Measurements from ENCODE around the gene UPP1.
"Not testable (repeated sequence)": the region's sequence is repeated elsewhere in the genome, so short reads cannot be mapped to it uniquely, and the experiment has no call there.

The UPP1 gene

GRCh38 chr7:48067475-48067874, 21.6 kb upstream of the UPP1 start:
- Mint-ChIP-seq H3K36me3 (ENCODE audit: low read depth) (peaks cover 5% of the 10 kb centered on the region), H3K27ac (no peak overlapping the region), H3K9me3 (peaks cover 17% of the 10 kb centered on the region), H3K4me3 (no peak overlapping the region), H3K4me1 (ENCODE audit: low read depth) (no peaks in the 10 kb centered on the region), H3K27me3 (ENCODE audit: low read depth) (peaks cover 10% of the 10 kb centered on the region)
- no peak for DNase-seq (ENCODE audit: low spot score)

- H3K4me1 Mint-ChIP-seq (ENCODE audit: low read depth), result peaks cover 14% of the 10 kb centered on the region
- H3K36me3 Mint-ChIP-seq (ENCODE audit: low read depth), result peaks cover 5% of the 10 kb centered on the region
- H3K4me3 Mint-ChIP-seq, result no peak overlapping the region
- H3K9me3 Mint-ChIP-seq, result peaks cover 12% of the 10 kb centered on the region
- no peak overlapping the region for H3K27ac Mint-ChIP-seq
- no peaks in the 10 kb centered on the region for H3K27me3 Mint-ChIP-seq (ENCODE audit: low read depth)
- no peak for DNase-seq (ENCODE audit: low spot score)
Measured at GRCh38 chr7:48074204-48074654, 14.8 kb upstream of the UPP1 start.

- Mint-ChIP-seq H3K27ac (no peak overlapping the region), H3K36me3 (ENCODE audit: low read depth) (peaks cover 1% of the 10 kb centered on the region), H3K4me1 (ENCODE audit: low read depth) (peaks cover 15% of the 10 kb centered on the region), H3K4me3 (no peak overlapping the region), H3K9me3 (peaks cover 5% of the 10 kb centered on the region), H3K27me3 (ENCODE audit: low read depth) (no peaks in the 10 kb centered on the region)
- DNase-seq (ENCODE audit: low spot score), result no peak
Measured at GRCh38 chr7:48077423-48077822, 11.6 kb upstream of the UPP1 start.

- H3K27me3 Mint-ChIP-seq (ENCODE audit: low read depth), result no peaks in the 10 kb centered on the region
- peaks cover 25% of the 10 kb centered on the region for H3K4me1 Mint-ChIP-seq (ENCODE audit: low read depth)
- no peak for DNase-seq (ENCODE audit: low spot score)
- no peaks in the 10 kb centered on the region for H3K36me3 Mint-ChIP-seq (ENCODE audit: low read depth)
- no peaks in the 10 kb centered on the region for H3K9me3 Mint-ChIP-seq
- no peak overlapping the region for H3K27ac Mint-ChIP-seq
- H3K4me3 Mint-ChIP-seq, result no peak overlapping the region
Measured at GRCh38 chr7:48078470-48078869, 10.6 kb upstream of the UPP1 start.

- peaks cover 49% of the 10 kb centered on the region for H3K4me1 Mint-ChIP-seq (ENCODE audit: low read depth)
- H3K36me3 Mint-ChIP-seq (ENCODE audit: low read depth); DNase-seq (ENCODE audit: low spot score); H3K4me3 Mint-ChIP-seq; H3K27me3 Mint-ChIP-seq (ENCODE audit: low read depth); H3K27ac Mint-ChIP-seq; H3K9me3 Mint-ChIP-seq: not testable (repeated sequence)
Measured at GRCh38 chr7:48082378-48082777, 6.7 kb upstream of the UPP1 start.

GRCh38 chr7:48083114-48083830, 5.8 kb upstream of the UPP1 start:
- Mint-ChIP-seq H3K9me3 (no peaks in the 10 kb centered on the region), H3K4me1 (ENCODE audit: low read depth) (peaks cover 56% of the 10 kb centered on the region), H3K27ac (peak overlapping the region; percentile 76), H3K36me3 (ENCODE audit: low read depth) (peaks cover 3% of the 10 kb centered on the region), H3K4me3 (peak overlapping the region; percentile 70), H3K27me3 (ENCODE audit: low read depth) (no peaks in the 10 kb centered on the region)
- DNase-seq (ENCODE audit: low spot score), result no peak

- peak overlapping the region; percentile 82 for H3K27ac Mint-ChIP-seq
- peaks cover 52% of the 10 kb centered on the region for H3K4me1 Mint-ChIP-seq (ENCODE audit: low read depth)
- no peaks in the 10 kb centered on the region for H3K9me3 Mint-ChIP-seq
- DNase-seq (ENCODE audit: low spot score), result peak; percentile 88
- peak overlapping the region; percentile 73 for H3K4me3 Mint-ChIP-seq
- H3K36me3 Mint-ChIP-seq (ENCODE audit: low read depth), result peaks cover 7% of the 10 kb centered on the region
- H3K27me3 Mint-ChIP-seq (ENCODE audit: low read depth), result no peaks in the 10 kb centered on the region
Measured at GRCh38 chr7:48084727-48085432, 4.2 kb upstream of the UPP1 start.

GRCh38 chr7:48085433-48085791, 3.7 kb upstream of the UPP1 start:
- peaks cover 55% of the 10 kb centered on the region for H3K4me1 Mint-ChIP-seq (ENCODE audit: low read depth)
- DNase-seq (ENCODE audit: low spot score), result no peak
- H3K4me3 Mint-ChIP-seq, result peak overlapping the region; percentile 73
- peak overlapping the region; percentile 82 for H3K27ac Mint-ChIP-seq
- peaks cover 12% of the 10 kb centered on the region for H3K36me3 Mint-ChIP-seq (ENCODE audit: low read depth)
- H3K27me3 Mint-ChIP-seq (ENCODE audit: low read depth), result no peaks in the 10 kb centered on the region
- no peaks in the 10 kb centered on the region for H3K9me3 Mint-ChIP-seq

GRCh38 chr7:48085942-48086341, 3.1 kb upstream of the UPP1 start:
- Mint-ChIP-seq H3K27ac (peak overlapping the region; percentile 70), H3K9me3 (no peaks in the 10 kb centered on the region), H3K4me1 (ENCODE audit: low read depth) (peaks cover 60% of the 10 kb centered on the region), H3K4me3 (peak overlapping the region; percentile 52), H3K36me3 (ENCODE audit: low read depth) (peaks cover 18% of the 10 kb centered on the region), H3K27me3 (ENCODE audit: low read depth) (no peaks in the 10 kb centered on the region)
- DNase-seq (ENCODE audit: low spot score), result no peak

GRCh38 chr7:48087349-48087748, 1.7 kb upstream of the UPP1 start:
- no peak for DNase-seq (ENCODE audit: low spot score)
- Mint-ChIP-seq H3K9me3 (no peaks in the 10 kb centered on the region), H3K36me3 (ENCODE audit: low read depth) (peaks cover 32% of the 10 kb centered on the region), H3K27me3 (ENCODE audit: low read depth) (no peaks in the 10 kb centered on the region), H3K27ac (peak overlapping the region; percentile 92), H3K4me1 (ENCODE audit: low read depth) (peaks cover 74% of the 10 kb centered on the region), H3K4me3 (peak overlapping the region; percentile 76)

GRCh38 chr7:48088559-48089045, 463 bp upstream of the UPP1 start:
- no peaks in the 10 kb centered on the region for H3K9me3 Mint-ChIP-seq
- no peak for DNase-seq (ENCODE audit: low spot score)
- H3K4me3 Mint-ChIP-seq, result peak overlapping the region; percentile 86
- peaks cover 44% of the 10 kb centered on the region for H3K36me3 Mint-ChIP-seq (ENCODE audit: low read depth)
- no peaks in the 10 kb centered on the region for H3K27me3 Mint-ChIP-seq (ENCODE audit: low read depth)
- peak overlapping the region; percentile 90 for H3K27ac Mint-ChIP-seq
- peaks cover 66% of the 10 kb centered on the region for H3K4me1 Mint-ChIP-seq (ENCODE audit: low read depth)

- Mint-ChIP-seq H3K9me3 (no peaks in the 10 kb centered on the region), H3K27ac (peak overlapping the region; percentile 33), H3K4me3 (peak overlapping the region; percentile 86), H3K4me1 (ENCODE audit: low read depth) (peaks cover 64% of the 10 kb centered on the region), H3K36me3 (ENCODE audit: low read depth) (peaks cover 58% of the 10 kb centered on the region), H3K27me3 (ENCODE audit: low read depth) (no peaks in the 10 kb centered on the region)
- DNase-seq (ENCODE audit: low spot score), result peak; percentile 5
Measured at GRCh38 chr7:48090095-48090805, 1.2 kb downstream of the UPP1 start.

GRCh38 chr7:48091506-48092433, 2.7 kb downstream of the UPP1 start:
- no peaks in the 10 kb centered on the region for H3K27me3 Mint-ChIP-seq (ENCODE audit: low read depth)
- H3K4me1 Mint-ChIP-seq (ENCODE audit: low read depth), result peaks cover 62% of the 10 kb centered on the region
- H3K27ac Mint-ChIP-seq, result peak overlapping the region; percentile 36
- H3K36me3 Mint-ChIP-seq (ENCODE audit: low read depth), result peaks cover 70% of the 10 kb centered on the region
- peak overlapping the region; percentile 86 for H3K4me3 Mint-ChIP-seq
- H3K9me3 Mint-ChIP-seq, result no peaks in the 10 kb centered on the region
- DNase-seq (ENCODE audit: low spot score), result no peak

Measured in T-helper 2 cell treated with Interferon-gamma antibody and Interleukin-4, amounts not matched to agents 5 μg/mL and 100 μg/mL, for 36 hours (primary cell).